Nephron (organoid): Measurements from ENCODE around the gene ZFYVE1.
"Not testable (repeated sequence)": the region's sequence is repeated elsewhere in the genome, so short reads cannot be mapped to it uniquely, and the experiment has no call there.

Experiments
- H3K27ac Mint-ChIP-seq, 3 experiments: 2 replicates each; pipeline ENCODE4 v1.8.0; 2020; ENCODE audit warnings: mixed read lengths in 3 of 3, mild to moderate bottlenecking in 2 of 3, moderate library complexity in 1 of 3
- H3K27me3 Mint-ChIP-seq: 2 replicates; pipeline ENCODE4 v1.8.0; 2021; ENCODE audit warnings: low read depth, mild to moderate bottlenecking, moderate library complexity, mixed read lengths
- H3K36me3 Mint-ChIP-seq: 2 replicates; pipeline ENCODE4 v1.8.0; 2020; ENCODE audit warnings: low read depth, mixed read lengths
- H3K4me1 Mint-ChIP-seq: 2 replicates; pipeline ENCODE4 v1.8.0; 2020; ENCODE audit warnings: mixed read lengths
- H3K4me3 Mint-ChIP-seq, 3 experiments: 2 replicates each; pipeline ENCODE4 v1.8.0; 2020; ENCODE audit warnings: mild to moderate bottlenecking in 3 of 3, mixed read lengths in 3 of 3, moderate library complexity in 2 of 3
- H3K9me3 Mint-ChIP-seq: 2 replicates; pipeline ENCODE4 v1.8.0; 2020; ENCODE audit warnings: mixed read lengths
- TF ChIP-seq, protein P1 (sequence below), 3 experiments: fragments of 200-600 bp; sonication (generic); IDR thresholded peaks; one replicate each; pipeline ENCODE4 v1.5.0; 2021; ENCODE audit warnings: antibody characterized with exemption in 3 of 3; ENCODE audit not compliant: unreplicated experiment in 3 of 3

The ZFYVE1 gene

DNA sequence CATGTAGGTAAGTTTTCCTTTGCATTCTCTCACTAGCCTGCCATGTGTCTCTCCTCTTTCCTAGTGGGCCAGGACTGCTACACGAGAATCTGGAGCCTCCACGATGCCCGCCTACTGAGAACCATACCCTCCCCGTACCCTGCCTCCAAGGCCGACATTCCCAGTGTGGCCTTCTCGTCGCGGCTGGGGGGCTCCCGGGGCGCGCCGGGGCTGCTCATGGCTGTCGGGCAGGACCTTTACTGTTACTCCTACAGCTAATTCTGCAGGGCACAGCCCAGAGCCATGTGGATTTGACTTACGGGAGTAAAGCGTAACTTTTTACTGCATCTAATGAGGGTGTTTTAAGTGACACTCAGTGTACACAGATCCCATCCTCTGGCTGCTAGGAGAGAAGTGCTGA is 68.4 kb downstream of the ZFYVE1 start:
- H3K36me3 Mint-ChIP-seq = peaks cover 60% of the 10 kb centered on the region
- no peaks in the 10 kb centered on the region for H3K27me3 Mint-ChIP-seq
- TF ChIP-seq, protein P1, sequence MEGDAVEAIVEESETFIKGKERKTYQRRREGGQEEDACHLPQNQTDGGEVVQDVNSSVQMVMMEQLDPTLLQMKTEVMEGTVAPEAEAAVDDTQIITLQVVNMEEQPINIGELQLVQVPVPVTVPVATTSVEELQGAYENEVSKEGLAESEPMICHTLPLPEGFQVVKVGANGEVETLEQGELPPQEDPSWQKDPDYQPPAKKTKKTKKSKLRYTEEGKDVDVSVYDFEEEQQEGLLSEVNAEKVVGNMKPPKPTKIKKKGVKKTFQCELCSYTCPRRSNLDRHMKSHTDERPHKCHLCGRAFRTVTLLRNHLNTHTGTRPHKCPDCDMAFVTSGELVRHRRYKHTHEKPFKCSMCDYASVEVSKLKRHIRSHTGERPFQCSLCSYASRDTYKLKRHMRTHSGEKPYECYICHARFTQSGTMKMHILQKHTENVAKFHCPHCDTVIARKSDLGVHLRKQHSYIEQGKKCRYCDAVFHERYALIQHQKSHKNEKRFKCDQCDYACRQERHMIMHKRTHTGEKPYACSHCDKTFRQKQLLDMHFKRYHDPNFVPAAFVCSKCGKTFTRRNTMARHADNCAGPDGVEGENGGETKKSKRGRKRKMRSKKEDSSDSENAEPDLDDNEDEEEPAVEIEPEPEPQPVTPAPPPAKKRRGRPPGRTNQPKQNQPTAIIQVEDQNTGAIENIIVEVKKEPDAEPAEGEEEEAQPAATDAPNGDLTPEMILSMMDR (IDR thresholded peaks at IDR 0.05; ENCODE audit: unreplicated experiment in 3 of 3) = no peak
- H3K9me3 Mint-ChIP-seq = no peaks in the 10 kb centered on the region
- peaks cover 4% of the 10 kb centered on the region for H3K4me1 Mint-ChIP-seq
- no peak overlapping the region for H3K4me3 Mint-ChIP-seq
- no peak overlapping the region for H3K27ac Mint-ChIP-seq

DNA sequence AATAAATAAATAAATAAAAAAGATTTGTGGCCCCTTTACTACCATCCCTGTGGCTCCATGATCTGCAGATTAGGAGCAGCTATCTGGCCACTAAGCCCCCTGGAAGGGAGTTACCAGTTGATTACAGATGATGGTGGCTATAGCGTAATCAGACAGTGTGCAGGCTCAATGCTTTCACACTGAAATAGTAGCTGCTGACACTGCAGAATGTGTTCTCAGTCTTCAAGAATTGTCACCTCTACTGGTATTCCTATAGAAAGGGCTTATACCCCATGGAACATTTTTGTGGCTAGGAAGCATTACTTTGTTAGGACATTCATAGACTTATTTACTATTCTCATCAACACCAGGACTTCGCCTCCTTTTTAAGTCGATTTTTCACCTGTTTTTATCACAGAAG is 69.7 kb downstream of the ZFYVE1 start:
- Mint-ChIP-seq H3K4me3 (no peak overlapping the region), H3K27me3 (no peaks in the 10 kb centered on the region), H3K4me1 (peaks cover 4% of the 10 kb centered on the region), H3K27ac (no peak overlapping the region), H3K9me3 (no peaks in the 10 kb centered on the region), H3K36me3 (peaks cover 62% of the 10 kb centered on the region)
- TF ChIP-seq, protein P1 (IDR thresholded peaks at IDR 0.05; ENCODE audit: unreplicated experiment in 3 of 3) = no peak

DNA sequence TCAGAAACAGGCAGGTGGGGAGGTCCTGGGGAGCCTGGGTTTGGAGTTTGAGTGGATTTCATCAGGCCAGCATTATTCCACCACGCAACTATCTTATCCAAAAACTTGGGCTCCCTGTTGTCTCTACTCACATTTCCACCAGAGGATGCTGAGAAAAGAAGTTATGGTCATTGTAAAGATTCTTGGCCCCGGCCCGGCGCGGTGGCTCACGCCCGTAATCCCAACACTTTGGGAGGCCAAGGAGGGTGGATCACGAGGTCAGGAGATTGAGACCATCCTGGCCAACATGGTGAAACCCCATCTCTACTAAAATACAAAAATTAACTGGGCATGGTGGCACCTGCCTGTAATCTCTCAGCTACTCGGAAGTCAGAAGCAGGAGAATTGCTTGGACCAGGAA is 70.2 kb downstream of the ZFYVE1 start:
- peaks cover 62% of the 10 kb centered on the region for H3K36me3 Mint-ChIP-seq
- not testable (repeated sequence) for H3K9me3 Mint-ChIP-seq, H3K4me3 Mint-ChIP-seq, H3K27me3 Mint-ChIP-seq, H3K27ac Mint-ChIP-seq, H3K4me1 Mint-ChIP-seq

DNA sequence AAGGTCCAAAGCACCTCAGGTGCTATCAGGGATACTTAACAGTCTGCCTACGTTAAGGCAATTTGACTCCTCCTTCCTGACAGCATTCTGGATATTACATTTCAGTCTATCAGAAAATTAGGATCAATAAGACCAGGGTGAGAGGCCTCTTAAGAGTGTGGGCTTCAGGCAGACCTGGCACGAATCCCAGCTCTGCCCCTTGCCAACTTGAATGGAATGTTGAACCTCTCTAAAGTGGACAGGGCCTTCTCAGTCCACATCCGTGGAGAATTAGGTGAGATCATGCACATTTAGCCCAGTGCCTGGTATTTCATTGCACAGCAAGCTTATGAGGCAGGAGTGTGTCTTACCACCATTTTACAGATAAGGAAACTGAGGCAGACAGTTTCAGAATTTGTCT is 74.7 kb downstream of the ZFYVE1 start:
- H3K27me3 Mint-ChIP-seq = no peaks in the 10 kb centered on the region
- TF ChIP-seq, protein P1 (IDR thresholded peaks at IDR 0.05; ENCODE audit: unreplicated experiment in 3 of 3) = no peak

DNA sequence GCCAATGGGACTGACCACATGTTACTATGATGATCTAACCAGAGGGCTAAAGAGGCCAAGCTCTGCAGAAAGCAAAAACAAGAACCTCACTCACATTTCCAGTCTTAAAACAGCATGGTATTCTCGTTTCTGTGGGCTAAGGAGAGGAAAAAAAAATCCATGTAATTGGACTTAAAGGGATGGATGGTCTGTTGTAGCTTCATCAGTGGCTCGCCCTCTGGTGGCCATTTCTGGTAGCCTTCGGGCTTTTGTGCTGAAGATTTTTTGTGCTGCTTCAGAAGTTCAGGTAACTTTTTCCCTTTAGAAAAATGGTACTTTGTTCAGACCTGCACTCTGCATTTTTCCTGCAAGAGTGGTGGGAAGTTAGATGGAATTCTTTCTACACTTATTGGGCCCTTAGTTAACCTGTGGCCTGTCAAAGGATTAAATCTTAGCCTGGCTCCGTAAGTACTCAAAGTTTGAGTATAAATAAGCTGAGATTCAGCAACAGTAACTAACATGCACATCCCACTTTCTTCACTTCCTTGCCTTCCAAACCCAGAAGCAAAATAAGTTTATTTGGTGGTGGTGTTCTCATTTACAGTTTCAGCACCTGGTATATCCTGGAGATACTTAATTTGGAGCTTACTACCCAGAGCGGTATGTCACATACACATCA is 78.3 kb downstream of the ZFYVE1 start:
- no peak overlapping the region for H3K27ac Mint-ChIP-seq
- no peaks in the 10 kb centered on the region for H3K9me3 Mint-ChIP-seq
- no peak overlapping the region for H3K4me3 Mint-ChIP-seq
- no peaks in the 10 kb centered on the region for H3K4me1 Mint-ChIP-seq
- no peaks in the 10 kb centered on the region for H3K27me3 Mint-ChIP-seq
- peaks cover 34% of the 10 kb centered on the region for H3K36me3 Mint-ChIP-seq
- TF ChIP-seq, protein P1 (IDR thresholded peaks at IDR 0.05; ENCODE audit: unreplicated experiment in 3 of 3) = peak; percentile 86 to 88 (median 86)

More for the DNA sequence above, 74.7 kb downstream of the ZFYVE1 start:
- H3K36me3 Mint-ChIP-seq = peaks cover 45% of the 10 kb centered on the region
- H3K4me3 Mint-ChIP-seq = no peak overlapping the region
- H3K27ac Mint-ChIP-seq = no peak overlapping the region
- H3K4me1 Mint-ChIP-seq = no peaks in the 10 kb centered on the region
- H3K9me3 Mint-ChIP-seq = no peaks in the 10 kb centered on the region

DNA sequence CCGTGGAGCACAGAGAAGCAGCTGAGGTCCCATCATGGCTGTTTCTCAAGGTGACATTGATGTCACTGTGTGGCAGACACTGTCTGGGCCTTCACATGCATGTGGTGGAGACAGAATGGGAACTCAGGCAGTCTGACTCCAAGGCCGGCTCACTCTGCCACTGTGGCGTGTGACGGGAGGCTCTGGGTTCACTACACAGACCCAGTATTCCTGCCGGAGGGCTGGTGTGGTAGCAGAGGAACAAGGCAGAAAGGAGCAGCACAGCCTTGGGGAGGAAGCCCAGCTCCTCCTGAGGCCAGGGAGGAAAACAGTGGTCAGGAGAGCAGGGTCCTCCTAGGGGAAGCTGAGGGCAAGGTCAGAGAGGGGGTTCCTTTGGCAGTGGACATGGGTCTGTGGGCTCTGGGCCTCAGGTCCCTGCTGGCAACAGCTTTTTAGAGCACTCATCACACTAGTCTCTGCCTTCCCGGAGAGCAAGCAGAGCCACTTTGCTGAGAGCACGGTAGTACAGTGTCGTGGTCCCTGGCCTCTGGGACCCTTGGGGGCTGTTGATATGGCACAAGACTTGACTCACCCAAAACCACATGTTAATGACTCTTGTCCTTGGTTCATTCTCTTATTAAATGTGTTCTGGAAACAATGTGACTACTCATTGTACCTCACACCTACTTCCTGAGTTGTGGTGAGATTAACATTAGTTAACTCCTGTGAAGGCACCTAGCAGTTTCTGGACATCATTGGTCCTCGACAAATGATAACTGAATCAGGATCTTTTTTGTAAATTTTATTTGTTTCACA is 79.3 kb downstream of the ZFYVE1 start:
- TF ChIP-seq, protein P1 (IDR thresholded peaks at IDR 0.05; ENCODE audit: unreplicated experiment in 3 of 3) = no peak
- Mint-ChIP-seq H3K4me1 (no peaks in the 10 kb centered on the region), H3K27me3 (no peaks in the 10 kb centered on the region), H3K4me3 (no peak overlapping the region), H3K27ac (no peak overlapping the region), H3K36me3 (peaks cover 38% of the 10 kb centered on the region), H3K9me3 (no peaks in the 10 kb centered on the region)
